GM23338 (cell line): Measurements from ENCODE around the gene BRCA1. TPM values are rescaled to one million over a fixed set of nuclear protein-coding genes. Genes with fewer than 3 reads are reported as not detected.

Experiments
- ATAC-seq: fragments of 200-7000 bp; cut with Tn5 transposase; 3 replicates; pipeline ENCODE4 v1.9.1; 2020
- DNase-seq: peaks from one replicate; pipeline ENCODE4 v3.0.0-alpha.2; 2015; ENCODE audit warnings: low spot score
- H2AFZ ChIP-seq: fragments of 200-600 bp; sonication (generic); 2 replicates; pipeline ENCODE4 v1.8.0; 2016; ENCODE audit warnings: antibody characterized with exemption, mild to moderate bottlenecking, moderate library complexity
- H3F3A ChIP-seq: fragments of 200-600 bp; sonication (generic); replicated peaks from 2 replicates; pipeline ENCODE4 v1.8.0; 2017; ENCODE audit warnings: antibody characterized with exemption, mixed run types, low read depth
- H3K27ac ChIP-seq: fragments of 200-600 bp; sonication (generic); 2 replicates; pipeline ENCODE4 v1.6.1; 2016; ENCODE audit warnings: low read depth
- H3K27me3 ChIP-seq: fragments of 200-600 bp; sonication (generic); 2 replicates; pipeline ENCODE4 v1.8.0; 2016; ENCODE audit warnings: mild to moderate bottlenecking, mixed run types, moderate library complexity; ENCODE audit not compliant: insufficient read depth
- H3K36me3 ChIP-seq: fragments of 200-600 bp; sonication (generic); 2 replicates; pipeline ENCODE4 v1.8.0; 2016; ENCODE audit warnings: mild to moderate bottlenecking; ENCODE audit not compliant: insufficient read depth
- H3K4me1 ChIP-seq: fragments of 200-600 bp; sonication (generic); 2 replicates; pipeline ENCODE4 v1.8.0; 2016; ENCODE audit warnings: mild to moderate bottlenecking, moderate library complexity; ENCODE audit not compliant: insufficient read depth
- H3K4me2 ChIP-seq: fragments of 200-600 bp; sonication (generic); 2 replicates; pipeline ENCODE4 v1.7.1; 2017; ENCODE audit warnings: mixed run types
- H3K4me3 ChIP-seq: fragments of 200-600 bp; sonication (generic); 2 replicates; pipeline ENCODE4 v1.6.1; 2016; ENCODE audit warnings: mixed run types
- H3K79me2 ChIP-seq: fragments of 200-600 bp; sonication (generic); replicated peaks from 2 replicates; pipeline ENCODE4 v1.8.0; 2017; ENCODE audit warnings: mild to moderate bottlenecking; ENCODE audit not compliant: insufficient read depth
- H3K9me2 ChIP-seq: fragments of 200-600 bp; sonication (generic); 2 replicates; pipeline ENCODE4 v1.8.0; 2017; ENCODE audit not compliant: insufficient read depth
- H4K20me1 ChIP-seq: fragments of 200-600 bp; sonication (generic); replicated peaks from 2 replicates; pipeline ENCODE4 v1.8.0; 2017; ENCODE audit warnings: mild to moderate bottlenecking; ENCODE audit not compliant: insufficient read depth
- H3K27ac Mint-ChIP-seq: 2 replicates; pipeline ENCODE4 v1.8.0; 2020; ENCODE audit warnings: inconsistent platforms, mild to moderate bottlenecking, moderate library complexity, mixed read lengths
- H3K27me3 Mint-ChIP-seq: 3 replicates; pipeline ENCODE4 v1.8.0; 2022; ENCODE audit warnings: low read depth, mild to moderate bottlenecking, moderate library complexity, mixed read lengths, inconsistent platforms; ENCODE audit not compliant: insufficient read depth, poor library complexity
- H3K36me3 Mint-ChIP-seq: 3 replicates; pipeline ENCODE4 v1.8.0; 2021; ENCODE audit warnings: low read depth, mild to moderate bottlenecking, inconsistent platforms, moderate library complexity, mixed read lengths
- H3K4me1 Mint-ChIP-seq: 3 replicates; pipeline ENCODE4 v1.8.0; 2020; ENCODE audit warnings: mild to moderate bottlenecking, inconsistent platforms, mixed read lengths
- H3K4me3 Mint-ChIP-seq: 3 replicates; pipeline ENCODE4 v1.8.0; 2021; ENCODE audit warnings: moderate library complexity, mild to moderate bottlenecking, inconsistent platforms, mixed read lengths
- H3K9me3 Mint-ChIP-seq: 3 replicates; pipeline ENCODE4 v1.8.0; 2020; ENCODE audit warnings: moderate library complexity, mild to moderate bottlenecking, inconsistent platforms, mixed read lengths
- CREB1 ChIP-seq: fragments of 250-450 bp; sonication (Bioruptor Pico); IDR thresholded peaks from 2 replicates; pipeline ENCODE4 v1.5.0; 2020; ENCODE audit warnings: low read depth, mild to moderate bottlenecking, moderate library complexity
- EZH2 ChIP-seq: fragments of 200-600 bp; sonication (generic); IDR thresholded peaks from one replicate; pipeline ENCODE4 v1.8.0; 2017; ENCODE audit warnings: antibody characterized with exemption, mild to moderate bottlenecking, low read depth; ENCODE audit not compliant: unreplicated experiment
- EZH2phosphoT487 ChIP-seq: fragments of 200-600 bp; sonication (generic); IDR thresholded peaks from one replicate; pipeline ENCODE4 v1.8.1; 2018; ENCODE audit warnings: antibody characterized with exemption; ENCODE audit not compliant: unreplicated experiment
- NANOG ChIP-seq: IDR thresholded peaks from 2 replicates; pipeline ENCODE4 v1.6.1; 2016; ENCODE audit warnings: antibody characterized with exemption, borderline replicate concordance
- POLR2AphosphoS5 ChIP-seq: IDR thresholded peaks from 2 replicates; pipeline ENCODE4 v1.6.1; 2016; ENCODE audit warnings: antibody characterized with exemption, low read depth
- ZNF114 ChIP-seq: fragments of 250-450 bp; sonication (Bioruptor Pico); IDR thresholded peaks from 2 replicates; pipeline ENCODE4 v1.5.0; 2020; ENCODE audit warnings: mild to moderate bottlenecking, moderate library complexity
- ZNF331 ChIP-seq: fragments of 250-450 bp; sonication (Bioruptor Pico); IDR thresholded peaks from 2 replicates; pipeline ENCODE4 v1.5.0; 2020; ENCODE audit warnings: low read depth, mild to moderate bottlenecking, moderate library complexity
- ZNF462 ChIP-seq: fragments of 250-450 bp; sonication (Bioruptor Pico); IDR thresholded peaks from 2 replicates; pipeline ENCODE4 v1.5.0; 2020; ENCODE audit warnings: mild to moderate bottlenecking, moderate library complexity
- polyA plus RNA-seq: library from polyadenylated mRNA; unstranded; fragments of >200 nt; fragmentation: Nextera tagmentation; extraction: Ambion mirVana; gene quantifications from 2 replicates; pipeline ENCODE4 v1.2.1, GENCODE V29; 2016
- total RNA-seq: library from RNA; depleted of rRNA; stranded (reverse); fragments of >200 nt; shearing (Covaris generic); gene quantifications from 2 replicates; pipeline ENCODE4 v1.2.3, GENCODE V29; 2014

Gene BRCA1
- total and polyA plus RNA-seq, 2 experiments from 2014 or later = 43.2 to 45.9 TPM

- TF ChIP-seq ZNF462 (no peak), ZNF114 (CRISPR knock-in tag) (no peak), EZH2phosphoT487 (no peak)
Measured at GRCh38 chr17:43015579-43015978, 109.6 kb downstream of the BRCA1 start (continued).

GRCh38 chr17:43014649-43015542, 110.3 kb downstream of the BRCA1 start:
- H3K9me2 ChIP-seq = no peaks in the 10 kb centered on the region
- H3K27ac ChIP-seq = peak overlapping the region; percentile 84; the same call in 1 of the 2 replicates
- H3K36me3 ChIP-seq = peaks cover 9% of the 10 kb centered on the region; the same call in 1 of the 2 replicates
- H3K4me2 ChIP-seq = no peak overlapping the region
- Mint-ChIP-seq H3K27me3 (peaks cover 4% of the 10 kb centered on the region), H3K9me3 (no peaks in the 10 kb centered on the region), H3K27ac (peak overlapping the region; percentile 39), H3K4me1 (peaks cover 49% of the 10 kb centered on the region), H3K36me3 (peaks cover 52% of the 10 kb centered on the region), H3K4me3 (no peak overlapping the region; the same call in 2 of the 3 replicates)
- H2AFZ ChIP-seq = no peak overlapping the region
- H3F3A ChIP-seq = no peaks in the 10 kb centered on the region
- H4K20me1 ChIP-seq = peaks cover 9% of the 10 kb centered on the region
- peaks cover 19% of the 10 kb centered on the region for H3K79me2 ChIP-seq
- H3K4me3 ChIP-seq = no peak overlapping the region
- H3K27me3 ChIP-seq = no peaks in the 10 kb centered on the region
- no peak for DNase-seq
- ATAC-seq = no peak
- H3K4me1 ChIP-seq = peaks cover 16% of the 10 kb centered on the region
- no peak for TF ChIP-seq ZNF462
- TF ChIP-seq EZH2 = no peak
- TF ChIP-seq CREB1 = no peak
- no peak for TF ChIP-seq POLR2AphosphoS5
- no peak for TF ChIP-seq NANOG
- no peak for TF ChIP-seq ZNF331 (CRISPR knock-in tag)
